Activated CD4-positive, alpha-beta memory T cell treated with anti-CD3 and anti-CD28 coated beads for 36 hours (primary cell): ENCODE results near the gene SIGLEC10. TPM values are rescaled to one million over a fixed set of nuclear protein-coding genes. Genes with fewer than 3 reads are reported as not detected.

Experiments
- CTCF ChIA-PET: fragments of 350-600 bp; sonication (Branson Sonifier 250); formaldehyde crosslinking; loops from one replicate; lab custom pipeline; 2021; ENCODE audit warnings: antibody characterized with exemption, inconsistent platforms; lab: Charles Lee
- POLR2A ChIA-PET: fragments of 350-600 bp; sonication (Branson Sonifier 250); formaldehyde crosslinking; loops from one replicate; lab custom pipeline; 2021; ENCODE audit warnings: antibody characterized with exemption; lab: Charles Lee
- DNase-seq: peaks from one replicate; pipeline ENCODE4 v3.0.0-alpha.2; 2020
- H3K27ac Mint-ChIP-seq: one replicate; pipeline ENCODE4 v1.8.0; 2021; ENCODE audit warnings: mixed read lengths
- H3K27me3 Mint-ChIP-seq: one replicate; pipeline ENCODE4 v1.8.0; 2021; ENCODE audit warnings: mixed read lengths
- H3K36me3 Mint-ChIP-seq: one replicate; pipeline ENCODE4 v1.8.0; 2021; ENCODE audit warnings: mixed read lengths
- H3K4me1 Mint-ChIP-seq: one replicate; pipeline ENCODE4 v1.8.0; 2021; ENCODE audit warnings: low read depth, mixed read lengths
- H3K4me3 Mint-ChIP-seq: one replicate; pipeline ENCODE4 v1.8.0; 2021; ENCODE audit warnings: mild to moderate bottlenecking, mixed read lengths
- H3K9me3 Mint-ChIP-seq: one replicate; pipeline ENCODE4 v1.8.0; 2021; ENCODE audit warnings: mixed read lengths
- intact Hi-C: fragments of 100-400 bp; cut with micrococcal nuclease; formaldehyde crosslinking; loops from one replicate; pipeline ENCODE4 v1.15.1; 2023
- total RNA-seq, 2 experiments: library from RNA; stranded (reverse); gene quantifications; one replicate each; pipeline ENCODE4 v1.2.3, GENCODE V29; 2021

SIGLEC10 gene
- total RNA-seq, 2 experiments from 2014 or later, result 0.19 to 0.26 TPM

DNA sequence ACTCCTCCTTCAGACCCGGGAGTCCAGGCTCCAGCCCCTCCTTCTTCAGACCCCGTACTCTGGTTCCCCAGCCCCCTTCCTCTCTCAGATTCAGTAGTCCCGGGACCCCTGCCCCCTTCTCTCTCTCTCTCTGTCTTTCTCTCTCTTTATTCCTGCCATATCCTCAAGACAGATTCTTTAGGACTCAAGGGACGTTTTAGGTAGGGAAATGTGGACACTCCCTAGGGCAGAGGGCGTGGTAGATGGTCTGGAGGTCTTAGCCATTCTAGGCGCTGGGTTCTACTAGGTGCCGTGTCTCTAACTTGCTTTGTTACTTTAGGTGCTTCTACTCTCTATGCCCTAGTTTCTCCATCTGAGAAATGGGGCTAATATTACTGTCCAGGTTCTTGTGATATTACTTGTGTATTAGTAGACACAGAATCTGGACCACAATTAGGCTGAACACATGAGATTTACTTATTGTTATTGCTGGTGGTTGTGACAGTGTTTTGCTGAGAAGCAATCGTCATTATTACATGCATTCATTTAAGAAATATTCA, 26.3 kb downstream of the SIGLEC10 start:
- Mint-ChIP-seq H3K27me3 (peaks cover 2% of the 10 kb centered on the region), H3K27ac (no peak overlapping the region), H3K36me3 (peaks cover 9% of the 10 kb centered on the region), H3K9me3 (no peaks in the 10 kb centered on the region), H3K4me1 (peaks cover 23% of the 10 kb centered on the region), H3K4me3 (no peak overlapping the region)
- ChIA-PET POLR2A (no interaction called here), CTCF (no interaction called here)
- no peak for DNase-seq
- intact Hi-C loops, result loop anchor here (10.0 kb wide), 1 partner anchor 204 kb away; no protein-coding TSS in a partner anchor

DNA sequence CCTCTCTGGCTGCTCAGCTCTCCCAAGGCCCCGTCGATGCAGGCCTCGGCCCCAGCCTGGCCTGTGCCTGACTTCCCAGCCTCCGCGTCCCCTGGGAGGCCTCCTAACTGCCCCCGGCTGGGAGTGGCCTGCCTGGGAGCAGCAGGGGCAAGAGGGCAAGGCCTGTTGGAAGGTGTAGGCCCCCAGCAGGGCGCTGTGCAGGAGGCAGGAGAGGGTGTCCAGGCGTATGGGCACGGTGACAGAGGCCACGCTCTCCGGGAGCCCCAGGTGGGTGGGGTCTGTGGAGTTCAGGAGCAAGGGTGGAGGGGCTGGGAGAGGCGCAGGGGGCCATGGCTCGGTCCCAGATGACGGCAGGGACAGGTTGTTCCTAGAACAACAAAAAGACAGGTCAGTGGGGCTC, 28.3 kb downstream of the SIGLEC10 start:
- Mint-ChIP-seq H3K36me3 (no peaks in the 10 kb centered on the region), H3K27me3 (peaks cover 2% of the 10 kb centered on the region), H3K9me3 (no peaks in the 10 kb centered on the region), H3K27ac (no peak overlapping the region), H3K4me3 (no peak overlapping the region), H3K4me1 (peaks cover 16% of the 10 kb centered on the region)
- ChIA-PET CTCF (no interaction called here), POLR2A (interaction anchor here (0.6 kb wide), 1 partner anchor 22 kb away, joined by 3 read pairs; no protein-coding TSS in a partner anchor)
- no peak for DNase-seq
- intact Hi-C loops, result no loop called here

DNA sequence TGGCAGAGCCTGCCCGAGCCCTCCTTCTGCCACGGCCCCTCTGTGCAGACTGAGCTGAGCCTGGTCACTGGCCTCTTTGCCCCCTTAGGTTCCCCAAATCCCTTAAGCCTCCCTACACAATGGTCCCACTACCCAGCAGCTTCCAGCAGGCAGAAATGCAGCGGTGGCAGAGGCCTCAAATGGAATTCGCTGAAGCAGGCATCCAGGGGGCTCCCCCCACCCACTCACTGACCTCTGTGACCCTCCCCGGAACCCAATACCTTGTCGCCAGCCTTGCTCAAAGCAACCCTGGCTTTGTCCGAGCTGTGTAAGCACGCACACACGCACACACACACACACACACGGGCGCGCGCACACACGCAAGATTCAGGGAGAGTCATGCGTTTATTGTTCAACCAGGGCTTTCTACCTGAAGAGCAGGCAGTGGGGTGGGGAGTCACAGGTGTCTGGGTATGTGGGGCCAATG, 29.5 kb downstream of the SIGLEC10 start, which contains the start of gene LIM2:
TSS of gene LIM2 (minus strand) at position 51 of the 466 bp plus-strand sequence. CDS start 531 bp downstream, outside the sequence.
- Mint-ChIP-seq H3K4me1 (peaks cover 9% of the 10 kb centered on the region), H3K4me3 (no peak within 1 kb of the TSS), H3K36me3 (no peaks in the 10 kb centered on the region), H3K27ac (no peak within 1 kb of the TSS), H3K9me3 (no peaks in the 10 kb centered on the region), H3K27me3 (peaks cover 2% of the 10 kb centered on the region)
- POLR2A ChIA-PET, result no interaction called here
- CTCF ChIA-PET, result interaction anchor here (0.6 kb wide), 1 partner anchor 34 kb away, joined by 3 read pairs; no protein-coding TSS in a partner anchor
- intact Hi-C loops, result no loop called here
- peak; percentile 35 for DNase-seq

DNA sequence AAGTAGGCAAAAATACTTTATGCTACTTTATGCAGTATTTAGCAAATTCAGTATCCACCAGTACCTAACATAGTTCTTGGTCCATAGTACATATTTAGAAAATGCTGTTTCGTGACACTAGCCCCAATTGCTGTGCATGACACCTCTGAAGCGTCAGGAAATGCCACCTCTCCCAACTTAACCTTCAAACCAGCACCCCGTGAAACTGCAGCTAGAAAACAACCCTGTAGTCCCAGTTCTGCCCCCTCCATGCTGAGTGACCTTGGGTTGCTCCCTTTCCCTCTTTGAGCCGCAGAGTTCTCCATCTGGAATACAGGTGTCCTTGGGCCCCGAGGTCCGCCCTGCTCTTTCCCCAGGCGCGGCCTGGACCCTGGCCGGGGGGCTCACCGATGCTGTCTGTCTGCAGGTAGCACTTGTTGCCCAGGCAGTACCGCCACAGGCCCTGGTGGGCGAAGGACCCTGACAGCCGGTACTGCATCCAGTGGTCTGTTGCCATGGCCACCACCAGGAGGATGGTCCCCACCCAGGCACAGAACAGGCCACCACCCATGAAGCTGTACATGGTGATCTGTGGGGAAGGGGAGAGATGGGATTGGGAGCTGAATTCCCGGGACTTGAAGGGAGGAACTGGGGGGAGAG, 30.4 kb downstream of the SIGLEC10 start:
- Mint-ChIP-seq H3K27ac (no peak overlapping the region), H3K27me3 (peaks cover 2% of the 10 kb centered on the region), H3K4me1 (peaks cover 4% of the 10 kb centered on the region), H3K4me3 (no peak overlapping the region), H3K36me3 (no peaks in the 10 kb centered on the region), H3K9me3 (no peaks in the 10 kb centered on the region)
- DNase-seq, result no peak
- intact Hi-C loops, result no loop called here
- CTCF ChIA-PET, result interaction anchor here (0.6 kb wide), 1 partner anchor 35 kb away, joined by 3 read pairs; no protein-coding TSS in a partner anchor
- POLR2A ChIA-PET, result no interaction called here

DNA sequence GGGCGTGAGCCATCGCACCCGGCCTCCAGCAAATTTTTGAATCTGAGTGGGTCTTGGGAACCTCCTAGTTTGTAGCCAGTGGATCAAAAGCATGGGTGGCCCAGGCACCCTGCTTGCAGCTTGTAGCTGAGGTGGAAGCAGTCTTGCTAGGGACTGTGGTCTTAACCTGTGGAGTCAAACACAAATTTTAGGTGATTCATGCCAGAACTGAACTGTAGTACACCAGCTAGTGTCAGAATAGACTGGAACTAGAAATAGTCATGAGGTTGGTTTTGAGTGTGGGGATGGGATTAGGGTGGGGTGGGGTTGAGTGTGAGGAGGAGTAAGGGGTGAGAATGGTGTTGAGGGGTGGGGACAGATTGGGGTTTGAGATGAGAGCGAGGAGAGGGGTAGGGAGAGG, 35.4 kb downstream of the SIGLEC10 start:
- POLR2A ChIA-PET, result interaction anchor here (1.2 kb wide), 1 partner anchor 11 kb away, joined by 4 read pairs; no protein-coding TSS in a partner anchor
- H3K4me1 Mint-ChIP-seq, result peaks cover 8% of the 10 kb centered on the region
- intact Hi-C loops, result no loop called here

DNA sequence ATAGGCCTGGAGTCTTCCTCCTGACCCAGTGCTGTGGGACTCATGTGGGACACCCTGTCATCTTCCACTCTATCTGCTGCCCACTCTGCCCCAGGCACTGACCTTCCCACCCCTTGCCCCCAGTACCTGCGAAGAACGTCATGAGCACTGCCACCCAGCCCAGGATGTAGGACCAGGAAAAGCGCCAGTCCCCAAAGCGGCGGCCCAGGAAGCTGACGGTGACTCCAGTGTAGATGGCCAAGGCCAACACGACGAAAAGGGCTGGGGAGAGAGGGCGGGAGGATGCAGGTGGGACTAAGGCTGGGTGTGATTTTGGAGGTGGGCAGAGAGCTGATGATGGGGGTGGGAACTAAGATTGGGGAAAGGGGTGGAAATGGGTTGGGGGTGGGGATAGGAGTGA, 37.1 kb downstream of the SIGLEC10 start:
- ChIA-PET CTCF (interaction anchor here (0.9 to 1.1 kb wide), 2 partner anchors 27 to 39 kb away, joined by 3 read pairs; partner anchors contain the start of gene VSIG10L), POLR2A (no interaction called here)
- intact Hi-C loops, result no loop called here
- no peak overlapping the region for H3K4me3 Mint-ChIP-seq
- no peaks in the 10 kb centered on the region for H3K36me3 Mint-ChIP-seq
- no peak overlapping the region for H3K27ac Mint-ChIP-seq
- peaks cover 10% of the 10 kb centered on the region for H3K9me3 Mint-ChIP-seq
- H3K27me3 Mint-ChIP-seq, result no peaks in the 10 kb centered on the region
- no peak for DNase-seq
- H3K4me1 Mint-ChIP-seq, result peaks cover 23% of the 10 kb centered on the region

More for the DNA sequence above, 35.4 kb downstream of the SIGLEC10 start:
- Mint-ChIP-seq H3K27me3 (no peaks in the 10 kb centered on the region), H3K27ac (no peak overlapping the region), H3K9me3 (peaks cover 10% of the 10 kb centered on the region), H3K4me3 (no peak overlapping the region), H3K36me3 (no peaks in the 10 kb centered on the region)
- no peak for DNase-seq
- CTCF ChIA-PET, result interaction anchor here (0.8 to 1.3 kb wide), 2 partner anchors 10 to 12 kb away, joined by 3 to 5 read pairs; partner anchors contain the start of gene NKG7

DNA sequence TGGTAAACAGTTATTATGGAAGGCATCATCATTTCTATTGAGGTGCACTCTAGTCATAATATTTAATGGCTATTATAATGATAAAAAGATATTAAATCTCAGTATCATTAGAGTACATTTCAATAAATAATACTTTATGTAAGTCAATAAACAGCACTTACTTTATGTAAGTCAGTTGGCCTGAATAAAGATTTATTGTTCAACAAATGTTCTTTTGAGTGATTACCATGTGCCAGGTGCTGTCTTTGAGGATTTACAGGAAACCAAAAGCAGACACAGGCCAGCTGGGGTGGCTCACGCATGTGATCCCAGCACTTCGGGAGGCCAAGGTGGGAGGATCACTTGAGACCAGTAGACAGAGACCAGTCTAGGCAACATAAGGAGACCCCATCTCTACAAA, 40.0 kb downstream of the SIGLEC10 start:
- peaks cover 50% of the 10 kb centered on the region for H3K4me1 Mint-ChIP-seq
- no peaks in the 10 kb centered on the region for H3K36me3 Mint-ChIP-seq
- peaks cover 10% of the 10 kb centered on the region for H3K9me3 Mint-ChIP-seq
- CTCF ChIA-PET, result interaction anchor here (1.3 kb wide), 1 partner anchor 284 kb away, joined by 3 read pairs; no protein-coding TSS in a partner anchor
- H3K27me3 Mint-ChIP-seq, result no peaks in the 10 kb centered on the region
- intact Hi-C loops, result no loop called here
- DNase-seq, result no peak
- no peak overlapping the region for H3K4me3 Mint-ChIP-seq
- POLR2A ChIA-PET, result interaction anchor here (1.1 kb wide), 1 partner anchor 12 kb away, joined by 3 read pairs; no protein-coding TSS in a partner anchor
- H3K27ac Mint-ChIP-seq, result no peak overlapping the region

DNA sequence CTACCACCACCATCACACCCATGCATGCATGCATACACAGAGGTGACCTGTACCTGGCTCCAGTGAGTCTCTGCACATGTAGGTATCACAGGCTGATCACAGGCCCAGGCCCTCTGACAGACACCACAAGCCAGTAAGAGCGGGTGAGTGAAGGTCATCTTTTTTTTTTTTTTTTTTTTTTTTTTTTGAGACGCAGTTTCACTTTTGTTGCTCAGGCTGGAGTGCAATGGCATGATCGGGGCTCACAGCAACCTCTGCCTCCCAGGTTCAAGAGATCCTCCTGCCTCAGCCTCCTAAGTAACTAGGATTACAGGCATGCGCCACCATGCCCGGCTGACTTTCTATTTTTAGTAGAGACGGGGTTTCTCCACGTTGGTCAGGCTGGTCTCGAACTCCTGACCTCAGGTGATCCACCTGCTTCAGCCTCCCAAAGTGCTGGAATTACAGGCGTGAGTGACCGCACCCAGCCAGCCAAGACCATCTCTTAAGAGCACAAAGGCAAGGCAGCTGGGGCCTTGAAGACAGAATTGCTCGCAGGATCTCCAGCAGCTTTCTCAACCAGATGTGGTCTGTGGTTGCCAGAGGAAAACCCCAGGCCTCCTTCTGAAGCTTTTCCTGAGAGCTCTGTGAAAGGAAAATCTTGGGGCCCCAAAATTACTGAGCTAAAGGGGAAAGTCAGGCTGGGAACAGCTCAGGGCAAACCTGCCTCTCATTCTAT, 41.8 kb downstream of the SIGLEC10 start:
- POLR2A ChIA-PET, result interaction anchor here (0.6 kb wide), 1 partner anchor 20 kb away, joined by 3 read pairs; no protein-coding TSS in a partner anchor

DNA sequence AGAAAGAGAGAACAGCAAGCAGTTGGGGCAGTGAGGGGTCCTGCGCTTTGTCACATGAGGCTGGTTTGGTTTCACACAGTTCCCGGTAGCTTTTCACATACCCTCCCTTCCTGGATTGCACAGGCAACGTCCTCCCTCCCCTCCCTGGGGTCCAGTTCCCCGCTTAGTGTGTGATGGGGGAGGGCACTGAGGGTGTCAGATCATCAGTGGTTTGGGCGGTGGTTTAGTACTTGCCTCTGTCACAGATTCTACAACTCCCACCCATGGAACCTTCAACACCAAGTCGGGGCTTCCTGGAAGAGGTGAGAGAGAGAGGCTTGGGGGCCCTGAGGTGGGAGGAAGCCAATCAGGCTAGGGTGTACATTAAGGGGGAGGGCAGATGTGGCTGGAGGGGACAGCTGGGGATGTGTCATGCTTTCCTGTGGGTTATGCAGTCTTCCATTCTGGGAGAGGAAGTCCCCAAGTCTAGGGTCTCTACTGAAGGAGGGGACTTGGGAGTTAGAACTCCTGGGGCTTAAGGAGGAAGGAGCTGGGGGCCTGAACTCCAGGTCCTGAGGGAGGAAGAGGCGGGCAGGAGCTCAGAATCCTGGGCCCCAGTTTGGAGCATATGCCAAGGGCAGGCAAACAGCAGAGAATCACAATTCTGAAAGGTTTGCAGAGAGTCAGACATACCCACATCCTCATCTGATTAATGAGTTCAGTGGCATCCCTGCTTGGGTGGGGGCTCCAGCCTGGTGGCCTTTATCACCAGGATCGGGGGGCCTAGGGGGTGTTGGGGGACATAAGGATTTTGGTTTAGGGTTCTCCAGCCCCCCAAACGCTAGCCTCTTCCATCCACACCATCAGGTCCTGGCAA, 44.6 kb downstream of the SIGLEC10 start, which contains the start of gene NKG7:
TSS of gene NKG7 (minus strand) at position 6 of the 856 bp plus-strand sequence. CDS start 119 bp downstream, outside the sequence.
- ChIA-PET CTCF (interaction anchor here (0.9 to 2.7 kb wide), 5 partner anchors 8 to 288 kb away, joined by 3 to 9 read pairs (median 4); no protein-coding TSS in a partner anchor), POLR2A (interaction anchor here (1.7 to 2.1 kb wide), 2 partner anchors 22 to 68 kb away, joined by 5 to 27 read pairs; no protein-coding TSS in a partner anchor)
- peak within 1 kb of the TSS; percentile 95 for H3K27ac Mint-ChIP-seq
- H3K4me1 Mint-ChIP-seq, result peaks cover 71% of the 10 kb centered on the region
- peak within 1 kb of the TSS; percentile 76 for H3K4me3 Mint-ChIP-seq
- peaks cover 13% of the 10 kb centered on the region for H3K36me3 Mint-ChIP-seq
- peak; percentile 92 for DNase-seq
- intact Hi-C loops, result loop anchor here (1.0 kb wide), 1 partner anchor 21 kb away; no protein-coding TSS in a partner anchor
- H3K9me3 Mint-ChIP-seq, result no peaks in the 10 kb centered on the region
- no peaks in the 10 kb centered on the region for H3K27me3 Mint-ChIP-seq

More for the DNA sequence above, 41.8 kb downstream of the SIGLEC10 start:
- CTCF ChIA-PET, result interaction anchor here (1.0 to 1.3 kb wide), 2 partner anchors 13 to 37 kb away, joined by 3 to 4 read pairs; no protein-coding TSS in a partner anchor
- Mint-ChIP-seq H3K9me3 (peaks cover under 1% of the 10 kb centered on the region), H3K27ac (peak overlapping the region; percentile 73), H3K4me1 (peaks cover 62% of the 10 kb centered on the region), H3K4me3 (peak overlapping the region; percentile 43), H3K36me3 (peaks cover 6% of the 10 kb centered on the region), H3K27me3 (no peaks in the 10 kb centered on the region)
- intact Hi-C loops, result no loop called here
- peak; percentile 77 for DNase-seq

DNA sequence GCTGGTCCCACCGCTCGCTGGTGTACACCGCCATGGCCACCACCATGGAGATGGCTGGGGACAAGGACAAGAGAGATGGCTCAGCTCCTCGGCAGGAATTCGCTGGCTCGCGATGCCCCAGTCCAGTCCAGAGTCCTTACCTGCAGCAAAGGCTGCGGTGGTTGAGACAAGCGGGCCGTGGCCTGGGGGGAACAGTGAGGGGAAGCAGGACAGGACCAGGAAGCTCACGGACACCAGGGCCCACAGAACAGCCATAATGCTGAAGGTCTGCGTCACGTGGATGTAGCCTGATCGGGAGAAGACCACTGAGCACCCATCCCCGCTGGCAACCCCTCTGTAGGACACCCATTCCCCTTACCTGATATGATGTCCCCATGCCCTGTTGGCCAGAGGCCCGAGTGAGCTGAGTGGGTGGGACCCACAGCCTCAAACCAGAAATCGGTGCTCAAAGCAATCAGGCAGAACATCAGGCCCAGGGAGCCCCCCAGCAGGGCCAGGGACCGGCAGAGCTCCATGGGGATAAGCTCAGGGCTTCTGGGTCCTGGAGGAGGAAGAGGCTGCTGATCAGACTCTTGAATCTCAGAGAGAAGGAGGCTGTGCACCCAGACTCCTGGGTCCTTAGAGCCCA, 45.3 kb downstream of the SIGLEC10 start:
- H3K27me3 Mint-ChIP-seq, result no peaks in the 10 kb centered on the region
- H3K4me1 Mint-ChIP-seq, result peaks cover 71% of the 10 kb centered on the region
- H3K4me3 Mint-ChIP-seq, result peak overlapping the region; percentile 76
- peak overlapping the region; percentile 95 for H3K27ac Mint-ChIP-seq
- ChIA-PET POLR2A (interaction anchor here (1.7 to 2.1 kb wide), 2 partner anchors 22 to 69 kb away, joined by 5 to 27 read pairs; no protein-coding TSS in a partner anchor), CTCF (interaction anchor here (0.9 to 2.7 kb wide), 5 partner anchors 9 to 289 kb away, joined by 3 to 9 read pairs (median 4); no protein-coding TSS in a partner anchor)
- DNase-seq, result no peak
- no peaks in the 10 kb centered on the region for H3K9me3 Mint-ChIP-seq
- H3K36me3 Mint-ChIP-seq, result peaks cover 14% of the 10 kb centered on the region
- intact Hi-C loops, result no loop called here
